GM12873 (cell line): ENCODE data around the gene DAD1.

Experiments
- TF ChIP-seq, protein P1 (sequence below): IDR thresholded peaks from 2 replicates; pipeline ENCODE4 v1.5.1; 2012; ENCODE audit warnings: low read depth, mild to moderate bottlenecking, moderate library complexity, low read length, control low read depth; ENCODE audit not compliant: insufficient read depth; ENCODE audit errors: missing control alignments

Gene DAD1

DNA sequence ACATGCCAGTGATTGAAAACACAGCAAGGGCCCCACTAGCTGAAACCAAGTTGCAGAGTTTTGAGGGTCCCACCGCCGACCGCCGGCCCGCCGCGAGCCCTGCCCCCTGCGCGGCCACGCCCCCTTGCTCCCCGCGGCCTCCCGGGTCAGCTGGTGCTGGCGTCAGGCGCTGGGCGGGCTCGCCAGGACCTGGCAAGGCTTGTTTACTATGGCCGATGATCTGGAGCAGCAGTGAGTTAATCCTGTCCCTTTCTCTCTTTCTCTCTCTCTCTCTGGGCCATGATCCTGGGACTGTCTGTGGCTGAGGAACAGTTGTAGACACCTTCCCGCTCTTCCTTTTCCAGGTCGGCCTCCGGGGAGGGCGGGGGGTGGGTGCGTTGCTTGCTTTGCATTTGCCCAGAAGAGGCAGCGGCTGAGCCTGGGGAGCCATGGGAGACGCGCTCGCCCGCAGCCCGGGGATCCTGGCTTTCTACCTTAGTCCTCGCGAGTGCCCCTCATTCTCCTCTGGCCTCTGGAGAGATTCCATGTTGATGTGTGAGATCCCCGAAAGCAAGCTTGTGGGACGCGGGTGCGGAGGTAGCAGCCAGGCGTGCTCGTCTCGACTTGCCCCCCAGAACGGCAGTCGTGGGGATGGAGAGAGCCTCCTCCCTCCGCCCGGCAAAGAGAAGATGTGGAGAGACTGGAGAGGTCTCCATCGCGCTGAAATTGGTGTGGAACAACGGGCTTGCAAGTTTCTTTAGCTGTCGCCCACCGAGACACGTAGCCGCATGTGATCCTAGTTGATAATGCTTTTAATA lies 9.3 kb upstream of the DAD1 start, which contains the start of gene ABHD4:
ABHD4 (plus strand) TSS at position 202 of the 797 bp plus-strand sequence; CDS start at position 209, 7 bp downstream.
- TF ChIP-seq, protein P1, sequence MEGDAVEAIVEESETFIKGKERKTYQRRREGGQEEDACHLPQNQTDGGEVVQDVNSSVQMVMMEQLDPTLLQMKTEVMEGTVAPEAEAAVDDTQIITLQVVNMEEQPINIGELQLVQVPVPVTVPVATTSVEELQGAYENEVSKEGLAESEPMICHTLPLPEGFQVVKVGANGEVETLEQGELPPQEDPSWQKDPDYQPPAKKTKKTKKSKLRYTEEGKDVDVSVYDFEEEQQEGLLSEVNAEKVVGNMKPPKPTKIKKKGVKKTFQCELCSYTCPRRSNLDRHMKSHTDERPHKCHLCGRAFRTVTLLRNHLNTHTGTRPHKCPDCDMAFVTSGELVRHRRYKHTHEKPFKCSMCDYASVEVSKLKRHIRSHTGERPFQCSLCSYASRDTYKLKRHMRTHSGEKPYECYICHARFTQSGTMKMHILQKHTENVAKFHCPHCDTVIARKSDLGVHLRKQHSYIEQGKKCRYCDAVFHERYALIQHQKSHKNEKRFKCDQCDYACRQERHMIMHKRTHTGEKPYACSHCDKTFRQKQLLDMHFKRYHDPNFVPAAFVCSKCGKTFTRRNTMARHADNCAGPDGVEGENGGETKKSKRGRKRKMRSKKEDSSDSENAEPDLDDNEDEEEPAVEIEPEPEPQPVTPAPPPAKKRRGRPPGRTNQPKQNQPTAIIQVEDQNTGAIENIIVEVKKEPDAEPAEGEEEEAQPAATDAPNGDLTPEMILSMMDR, result no peak

DNA sequence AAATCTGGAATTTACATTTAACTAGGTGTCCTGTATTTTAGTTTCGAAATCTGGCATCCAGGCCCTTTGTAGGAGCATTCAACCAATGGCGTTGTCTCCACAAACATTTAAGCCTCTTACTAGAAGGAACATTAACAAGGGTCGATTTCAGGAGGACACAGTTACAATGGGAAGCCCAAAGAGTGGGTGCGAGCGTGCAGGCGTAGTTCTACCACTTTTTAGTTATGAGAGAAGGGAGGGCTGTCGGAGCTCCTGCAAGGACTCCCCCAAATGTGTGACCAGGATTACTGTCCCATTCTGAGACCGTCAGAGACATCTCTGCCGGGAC lies 8.7 kb upstream of the DAD1 start:
- TF ChIP-seq, protein P1, result no peak

DNA sequence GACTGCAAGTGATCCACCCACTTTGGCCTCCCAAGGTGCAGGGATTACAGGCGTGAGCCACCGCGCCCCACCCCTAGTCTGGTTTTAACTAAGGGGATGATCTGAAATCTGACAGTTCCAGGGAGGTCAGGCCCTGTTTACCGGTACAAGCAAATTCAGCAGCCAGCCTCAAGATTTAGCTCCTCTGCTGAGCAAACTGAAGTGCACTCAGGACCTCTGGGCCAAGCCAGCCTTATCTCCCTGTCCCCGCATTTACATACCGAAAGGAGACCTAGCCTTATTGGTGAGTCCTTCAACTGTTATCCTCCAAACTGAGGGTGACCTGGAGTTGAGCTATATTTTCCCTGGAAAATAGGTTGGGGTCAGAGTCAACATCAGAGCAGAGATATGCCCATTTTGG lies 8.2 kb upstream of the DAD1 start:
- TF ChIP-seq, protein P1, result no peak

DNA sequence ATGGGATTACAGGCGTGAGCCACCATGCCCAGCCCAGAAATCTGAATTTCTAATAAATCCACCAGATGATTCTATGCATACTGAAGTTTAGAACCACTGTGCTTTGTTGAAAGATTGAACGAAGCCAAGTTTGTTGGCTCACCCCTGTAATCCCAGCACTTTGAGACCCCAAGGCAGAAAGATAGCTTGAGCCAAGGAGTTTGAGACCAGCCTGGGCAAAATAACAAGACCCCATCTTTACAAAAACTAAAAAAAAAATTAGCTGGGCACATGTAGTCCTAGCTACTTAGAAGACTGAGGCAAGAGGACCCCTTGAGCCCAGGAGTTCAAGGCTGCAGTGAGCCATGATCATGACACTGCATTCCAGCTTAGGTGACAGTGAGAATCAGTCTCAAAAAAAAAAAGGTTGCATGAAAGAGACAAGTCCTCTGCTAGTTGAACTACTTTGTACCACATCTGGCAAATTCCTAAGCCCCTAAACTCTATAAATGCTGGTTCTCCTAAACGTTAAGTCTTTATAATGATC lies 7.4 kb upstream of the DAD1 start:
- TF ChIP-seq, protein P1, result no peak

DNA sequence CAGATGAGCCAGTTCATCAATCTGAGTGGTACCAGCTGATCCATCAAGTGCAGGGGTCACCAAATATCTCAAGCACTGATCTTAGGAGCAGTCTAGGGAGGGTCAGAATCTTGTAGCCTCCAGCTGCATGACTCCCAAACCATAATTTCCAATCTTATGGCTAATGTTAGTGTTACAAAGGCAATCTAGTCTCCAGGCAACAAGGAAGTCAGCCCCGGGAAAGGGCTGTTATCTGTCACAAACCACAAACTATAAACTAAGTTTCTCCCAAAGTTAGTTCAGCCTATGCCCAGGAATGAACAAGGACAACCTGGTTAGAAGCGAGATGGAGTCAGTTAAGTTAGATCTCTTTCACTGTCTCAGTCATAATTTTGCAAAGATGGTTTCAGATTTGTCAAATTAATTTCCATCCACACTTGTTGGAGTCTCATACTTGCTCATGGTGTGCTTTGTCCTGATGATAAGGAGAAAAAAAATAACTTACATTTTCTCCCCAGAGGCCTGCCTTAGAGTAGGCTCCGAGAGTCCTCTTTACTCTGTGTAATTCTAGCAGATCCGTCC lies 5.2 kb upstream of the DAD1 start:
- TF ChIP-seq, protein P1, result no peak

DNA sequence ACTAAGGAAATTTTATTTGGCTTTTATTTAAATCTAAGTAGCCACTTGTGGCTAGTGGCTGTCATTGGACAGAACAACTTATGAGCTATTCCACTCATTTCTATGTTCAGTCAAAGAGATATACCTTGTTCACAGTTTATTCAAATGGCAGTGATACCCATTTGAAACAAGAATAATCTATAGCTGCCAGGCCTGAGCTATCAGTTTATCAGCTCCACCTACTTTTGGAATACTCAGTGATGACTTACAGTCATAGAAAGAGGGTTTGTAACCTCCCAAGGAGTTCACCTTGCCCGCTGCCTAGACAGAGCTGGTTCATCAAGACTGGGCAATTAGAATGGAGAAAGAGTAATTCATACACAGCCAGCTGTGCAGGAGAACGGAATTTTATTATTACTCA lies 4.6 kb upstream of the DAD1 start:
- TF ChIP-seq, protein P1, result no peak

DNA sequence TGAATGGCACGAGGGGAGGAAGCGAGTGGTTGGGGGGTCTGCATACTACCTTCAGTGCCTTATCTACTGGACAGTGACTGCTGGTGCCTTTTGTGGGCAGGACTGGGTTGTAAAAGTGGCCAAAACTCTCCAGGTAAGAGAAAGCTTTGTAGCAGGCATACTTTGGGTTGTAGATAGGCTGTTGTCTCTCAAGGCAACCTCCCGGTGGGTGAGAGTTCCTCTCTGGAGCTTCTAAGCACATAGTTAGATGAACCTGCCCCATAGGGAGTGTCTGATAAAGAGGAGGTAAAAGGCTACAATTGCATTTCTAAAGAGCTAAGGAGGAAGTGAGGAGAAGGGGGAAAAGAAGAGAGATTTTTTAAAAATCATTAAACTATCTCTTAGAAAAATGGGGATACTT lies 4.2 kb upstream of the DAD1 start:
- TF ChIP-seq, protein P1, result no peak
